ENCODE results near the gene NDUFAF3.
A peak's percentile ranks its signal among the peaks of the same experiment; 100 is the strongest.

Gene NDUFAF3

DNA sequence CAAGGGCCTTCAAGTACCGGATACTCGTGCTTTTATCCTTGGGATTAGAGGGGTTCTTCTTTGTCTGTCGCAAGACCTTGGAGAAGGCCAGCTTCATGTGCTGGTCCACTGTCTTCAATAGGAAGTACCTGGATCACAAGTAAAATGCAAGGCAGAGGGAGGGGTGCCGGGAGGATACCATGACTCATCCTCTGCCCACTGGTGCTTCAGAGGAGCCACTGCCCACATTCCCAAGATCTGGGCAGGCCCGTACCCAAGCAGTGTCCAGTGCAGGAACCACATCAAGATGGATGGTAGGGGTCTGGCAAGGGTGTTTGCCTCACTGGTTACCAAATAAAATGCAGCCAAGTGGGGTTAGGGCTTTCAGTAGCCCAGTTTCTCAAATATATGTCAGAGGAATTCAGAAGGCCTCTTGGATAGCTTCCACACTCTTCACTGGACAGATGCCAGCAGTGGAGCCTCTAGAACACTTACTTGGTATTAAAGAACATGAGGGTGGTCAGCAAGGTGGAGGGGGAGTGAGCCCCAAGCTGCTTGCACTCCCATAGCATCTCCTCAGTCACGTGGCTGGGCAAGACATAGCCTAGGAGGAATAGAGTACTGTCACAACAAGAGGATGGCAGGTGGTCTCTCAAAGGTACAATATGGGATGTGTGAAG is 10.9 kb downstream of the NDUFAF3 start:
- Histone ChIP-seq H3K9me3 (replicated peaks in 1 of 11) (no peaks in the 10 kb centered on the region), H3K27ac (no peak overlapping the region), H3K36me3 (peaks cover 67 to 89% (median 84%) of the 10 kb centered on the region in 11 experiments), H3K9ac (peak overlapping the region in 2 of 11 experiments; percentile 14 to 21; a peak in 4 of 22 replicates), H3K4me3 (no peak overlapping the region), H4K20me1 (peaks cover 0 to 58% (median 8%) of the 10 kb centered on the region in 11 experiments; a peak in 12 of 22 replicates), H3K4me1 (peaks cover 13 to 35% (median 21%) of the 10 kb centered on the region in 10 experiments), H3K4me2 (no peak overlapping the region), H3K27me3 (no peaks in the 10 kb centered on the region)
- no peak for TF ChIP-seq Cebpa-rat (IDR thresholded peaks at IDR 0.05)

- H3K36me3 ChIP-seq, result peaks cover 83 to 100% (median 100%) of the 10 kb centered on the region in 11 experiments
- peak overlapping the region in 3 of 11 experiments; percentile 7 to 25 (median 17); a peak in 1 of 22 replicates for H3K9ac ChIP-seq
- H3K4me2 ChIP-seq, result peak overlapping the region in 1 of 11 experiments; percentile 57; a peak in 3 of 22 replicates
- H3K27me3 ChIP-seq, result no peaks in the 10 kb centered on the region
- H3K4me3 ChIP-seq, result no peak overlapping the region
- peak overlapping the region in 1 of 11 experiments; percentile 1; a peak in 1 of 22 replicates for H3K27ac ChIP-seq
- H3K9me3 ChIP-seq (replicated peaks in 1 of 11), result no peaks in the 10 kb centered on the region
- TF ChIP-seq Cebpa-rat (IDR thresholded peaks at IDR 0.05), result no peak
- peaks cover 0 to 23% (median 8%) of the 10 kb centered on the region in 10 experiments; a peak in 12 of 20 replicates for H3K4me1 ChIP-seq
- peaks cover 0 to 54% (median 5%) of the 10 kb centered on the region in 11 experiments; a peak in 12 of 22 replicates for H4K20me1 ChIP-seq
These were observed 12.7 kb downstream of the NDUFAF3 start for GRCh38 chr3:49034650-49035049.

GRCh38 chr3:49035281-49035680 is 13.4 kb downstream of the NDUFAF3 start:
- Histone ChIP-seq H3K9me3 (replicated peaks in 1 of 11) (no peaks in the 10 kb centered on the region), H3K27me3 (no peaks in the 10 kb centered on the region), H3K9ac (peak overlapping the region in 4 of 11 experiments; percentile 7 to 23 (median 14); a peak in 3 of 22 replicates), H3K27ac (peak overlapping the region in 3 of 11 experiments; percentile 1 to 34 (median 2); a peak in 2 of 22 replicates), H3K4me3 (no peak overlapping the region), H4K20me1 (peaks cover 0 to 54% (median 5%) of the 10 kb centered on the region in 11 experiments; a peak in 13 of 22 replicates), H3K4me1 (peaks cover 0 to 23% (median 8%) of the 10 kb centered on the region in 10 experiments; a peak in 11 of 20 replicates), H3K4me2 (peak overlapping the region in 4 of 11 experiments; percentile 28 to 70 (median 54); a peak in 6 of 22 replicates), H3K36me3 (peaks cover 84 to 100% (median 100%) of the 10 kb centered on the region in 11 experiments)
- no peak for TF ChIP-seq Cebpa-rat (IDR thresholded peaks at IDR 0.05)

- TF ChIP-seq Cebpa-rat (IDR thresholded peaks at IDR 0.05), result no peak
- peaks cover 31 to 97% (median 78%) of the 10 kb centered on the region in 11 experiments; a peak in 20 of 22 replicates for H4K20me1 ChIP-seq
- peaks cover 0 to 8% (median 0%) of the 10 kb centered on the region in 10 experiments; a peak in 4 of 20 replicates for H3K4me1 ChIP-seq
- H3K4me2 ChIP-seq, result no peak overlapping the region
- H3K36me3 ChIP-seq, result peaks cover 88 to 100% (median 97%) of the 10 kb centered on the region in 11 experiments
- no peak overlapping the region for H3K9ac ChIP-seq
- H3K9me3 ChIP-seq (replicated peaks in 1 of 11), result no peaks in the 10 kb centered on the region
- no peak overlapping the region for H3K27ac ChIP-seq
- no peak overlapping the region for H3K4me3 ChIP-seq
- no peaks in the 10 kb centered on the region for H3K27me3 ChIP-seq
These were observed 31.6 kb downstream of the NDUFAF3 start for GRCh38 chr3:49053543-49053942.

DNA sequence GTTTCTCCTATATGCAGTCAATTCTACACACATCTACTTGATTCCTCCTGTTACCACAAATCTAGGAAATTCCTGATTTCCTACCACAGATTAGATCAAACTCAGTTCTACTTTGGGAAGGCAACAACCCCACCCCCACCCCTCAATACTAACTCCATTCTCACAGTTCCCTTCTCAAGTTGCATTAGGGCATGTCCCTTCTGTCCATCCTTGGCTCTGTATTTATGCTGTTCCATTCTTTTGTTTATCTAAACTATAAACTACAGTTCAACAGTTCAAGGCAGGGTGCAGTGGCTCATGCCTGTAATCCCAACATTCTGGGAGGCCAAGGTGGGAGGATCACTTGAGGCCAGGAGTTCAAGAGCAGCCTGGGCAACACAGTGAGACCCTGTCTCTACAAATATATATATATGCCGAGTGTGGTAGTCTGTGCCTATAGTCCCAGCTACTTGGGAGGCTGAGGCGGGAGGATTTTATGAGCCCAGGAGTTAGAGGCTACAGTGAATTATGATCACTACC is 32.5 kb downstream of the NDUFAF3 start:
- Histone ChIP-seq H3K4me1 (peaks cover 0 to 9% (median 0%) of the 10 kb centered on the region in 10 experiments; a peak in 4 of 20 replicates), H3K9me3 (replicated peaks in 1 of 11) (no peaks in the 10 kb centered on the region), H3K4me2 (no peak overlapping the region), H3K9ac (no peak overlapping the region), H3K27ac (no peak overlapping the region), H4K20me1 (peaks cover 31 to 97% (median 75%) of the 10 kb centered on the region in 11 experiments; a peak in 20 of 22 replicates), H3K27me3 (no peaks in the 10 kb centered on the region), H3K4me3 (no peak overlapping the region), H3K36me3 (peaks cover 93 to 100% (median 97%) of the 10 kb centered on the region in 11 experiments)
- no peak for TF ChIP-seq Cebpa-rat (IDR thresholded peaks at IDR 0.05)

GRCh38 chr3:49057268-49057667 is 35.3 kb downstream of the NDUFAF3 start:
- no peaks in the 10 kb centered on the region for H3K9me3 ChIP-seq (replicated peaks in 1 of 11)
- no peak overlapping the region for H3K27ac ChIP-seq
- peaks cover 28 to 97% (median 72%) of the 10 kb centered on the region in 11 experiments; a peak in 21 of 22 replicates for H4K20me1 ChIP-seq
- H3K4me1 ChIP-seq, result peaks cover 0 to 9% (median 0%) of the 10 kb centered on the region in 10 experiments; a peak in 4 of 20 replicates
- no peak overlapping the region for H3K4me3 ChIP-seq
- no peaks in the 10 kb centered on the region for H3K27me3 ChIP-seq
- H3K9ac ChIP-seq, result no peak overlapping the region
- TF ChIP-seq Cebpa-rat (IDR thresholded peaks at IDR 0.05), result no peak
- H3K4me2 ChIP-seq, result no peak overlapping the region
- H3K36me3 ChIP-seq, result peaks cover 94 to 100% (median 99%) of the 10 kb centered on the region in 11 experiments

GRCh38 chr3:49058011-49058410 is 36.1 kb downstream of the NDUFAF3 start:
- Histone ChIP-seq H4K20me1 (peaks cover 29 to 96% (median 72%) of the 10 kb centered on the region in 11 experiments; a peak in 21 of 22 replicates), H3K4me1 (peaks cover 0 to 9% (median 0%) of the 10 kb centered on the region in 10 experiments; a peak in 4 of 20 replicates), H3K4me2 (peak overlapping the region in 2 of 11 experiments; percentile 3 to 12; a peak in 2 of 22 replicates), H3K36me3 (peaks cover 94 to 100% (median 99%) of the 10 kb centered on the region in 11 experiments), H3K9ac (no peak overlapping the region), H3K27me3 (no peaks in the 10 kb centered on the region), H3K9me3 (replicated peaks in 1 of 11) (no peaks in the 10 kb centered on the region), H3K4me3 (no peak overlapping the region), H3K27ac (no peak overlapping the region)
- no peak for TF ChIP-seq Cebpa-rat (IDR thresholded peaks at IDR 0.05)

All from BLaER1 treated with 17β-estradiol and CSF1 and Interleukin-3, amounts not matched to agents 10 nM and 100 nM (cell line).